Measurements from ENCODE around the gene FGF14.

GRCh38 chr13:101915755-101916107 lies 486.1 kb downstream of the FGF14 start:
- TF ChIP-seq CTCF (IDR thresholded peaks at IDR 0.05) (no peak), POLR2A (IDR thresholded peaks at IDR 0.05) (no peak)
